ENCODE measurements around the gene CTNNAL1.

DNA sequence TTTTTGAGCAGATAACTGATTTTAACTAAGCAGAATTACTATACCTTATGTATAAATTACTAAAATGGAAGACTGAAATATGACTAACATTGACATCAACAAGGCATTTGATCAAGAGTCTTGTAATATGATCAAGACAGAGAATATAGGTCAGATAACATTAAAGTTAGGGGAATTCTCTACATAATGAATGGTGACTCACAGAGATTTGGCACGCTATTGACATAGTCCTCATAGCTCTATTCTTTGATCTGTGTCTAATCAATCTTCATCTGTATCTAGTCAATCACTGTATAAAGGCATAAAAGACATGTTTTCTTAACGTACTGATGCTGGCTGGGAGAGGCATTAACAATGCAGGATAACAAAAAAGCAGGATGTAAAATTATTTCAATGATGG lies 61.7 kb downstream of the CTNNAL1 start:
- TF ChIP-seq CTCF (IDR thresholded peaks at IDR 0.05 in 8 of 11, conservative IDR thresholded peaks at IDR 0.05 in 3 of 11) (no peak), POLR2AphosphoS5 (IDR thresholded peaks at IDR 0.05) (no peak)

Data from spleen (tissue), 7 donors.